ENCODE results near the gene SLC22A4.
A peak's percentile ranks its signal among the peaks of the same experiment; 100 is the strongest.

Gene SLC22A4

DNA sequence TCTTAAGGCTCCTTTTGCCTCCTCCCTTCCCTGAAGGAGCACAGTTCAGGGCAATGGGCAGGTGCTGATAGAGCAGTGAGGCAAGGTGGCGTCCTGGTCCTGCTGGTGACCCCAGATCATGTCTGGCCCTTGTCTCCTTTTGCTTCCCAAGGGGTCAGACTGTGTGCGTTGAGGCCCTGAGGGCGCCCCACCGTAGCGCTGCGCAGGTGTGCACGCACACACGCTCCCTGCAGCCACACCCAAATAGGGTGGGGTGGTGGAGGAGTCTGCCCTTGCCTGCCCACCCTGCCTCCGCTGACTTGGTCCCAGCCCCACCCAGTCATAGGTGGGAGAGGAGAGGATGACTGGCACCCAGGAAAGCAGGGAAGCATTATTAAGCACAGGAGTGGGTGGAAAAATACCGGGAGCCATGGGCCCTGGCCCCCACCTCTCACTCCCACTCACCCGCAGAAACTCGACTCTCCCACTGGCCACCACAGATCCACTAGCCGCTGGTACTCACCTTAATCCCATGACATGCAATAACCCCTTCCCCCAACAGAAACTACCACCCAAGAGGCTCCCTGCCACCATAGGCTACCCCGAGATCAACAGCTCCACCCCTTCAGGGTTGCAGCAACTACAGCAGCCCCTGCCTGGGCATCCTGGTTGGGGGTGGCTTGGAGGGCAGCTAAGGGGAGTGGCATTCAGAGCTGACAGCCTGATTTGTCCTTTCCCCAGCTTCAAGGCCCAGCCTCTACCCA, 20.0 kb upstream of the SLC22A4 start:
- DNase-seq (ENCODE audit: low read depth in 2 of 3, low spot score in 1 of 3) = no peak

GRCh38 chr5:132275367-132276220, 18.6 kb upstream of the SLC22A4 start:
- no peak for DNase-seq (ENCODE audit: low read depth in 2 of 3, low spot score in 1 of 3)

DNA sequence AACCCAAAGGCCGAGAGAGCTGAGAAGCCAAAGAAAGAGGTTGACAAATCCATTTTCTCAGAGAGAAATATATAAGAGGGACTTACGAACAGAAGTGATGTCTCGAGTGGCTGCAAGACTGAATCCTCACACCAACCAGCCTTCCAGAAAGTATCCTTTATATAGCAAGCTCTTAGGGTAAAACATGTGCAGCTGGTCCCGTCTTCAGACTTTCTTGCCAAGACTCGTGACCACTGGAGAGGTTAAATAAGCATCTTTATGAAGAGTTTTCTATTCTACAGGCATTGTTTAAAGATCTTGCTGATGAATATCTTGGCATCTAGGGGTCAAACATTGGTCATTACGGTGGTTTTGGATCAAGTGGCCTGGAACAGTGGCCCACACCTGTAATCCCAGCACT, 16.9 kb upstream of the SLC22A4 start:
- no peak for DNase-seq (ENCODE audit: low read depth in 2 of 3, low spot score in 1 of 3)

GRCh38 chr5:132277971-132278853, 16.0 kb upstream of the SLC22A4 start:
- no peak for DNase-seq (ENCODE audit: low read depth in 2 of 3, low spot score in 1 of 3)

GRCh38 chr5:132279801-132280200, 14.4 kb upstream of the SLC22A4 start:
- no peak for DNase-seq (ENCODE audit: low read depth in 2 of 3, low spot score in 1 of 3)

GRCh38 chr5:132280371-132281240, 13.6 kb upstream of the SLC22A4 start:
- no peak for DNase-seq (ENCODE audit: low read depth in 2 of 3, low spot score in 1 of 3)

- DNase-seq (ENCODE audit: low read depth in 2 of 3, low spot score in 1 of 3) = no peak
Measured at GRCh38 chr5:132281856-132282614, 12.2 kb upstream of the SLC22A4 start.

DNA sequence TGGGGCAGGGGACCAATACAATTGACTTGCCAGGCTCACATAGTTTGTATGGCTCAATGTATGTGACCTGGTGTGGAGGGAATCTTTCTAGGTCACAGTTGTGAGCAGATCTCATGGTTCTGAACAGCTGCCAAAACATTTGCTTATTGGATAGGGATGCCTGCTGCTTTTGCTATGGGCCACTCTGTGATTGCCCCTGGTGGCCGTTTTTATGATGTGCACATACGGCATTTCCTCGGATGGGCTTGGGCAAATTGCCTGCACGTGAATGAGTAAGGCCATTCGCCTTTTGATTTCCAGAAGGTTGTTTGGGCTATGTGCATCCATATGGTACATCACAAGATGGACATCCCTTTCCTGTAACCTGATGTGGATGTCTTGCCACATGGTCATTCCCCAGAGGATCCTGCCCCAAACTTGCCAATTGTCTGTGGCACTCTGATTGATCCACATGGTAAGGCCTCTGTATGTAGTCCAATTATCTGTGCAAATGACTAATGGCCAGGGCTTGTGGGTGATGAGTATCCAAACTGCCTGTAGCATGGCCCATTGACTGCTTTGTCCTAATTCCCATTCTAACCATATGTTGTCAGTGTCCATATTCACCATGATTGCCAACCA, 10.7 kb upstream of the SLC22A4 start:
- no peak for DNase-seq (ENCODE audit: low read depth in 2 of 3, low spot score in 1 of 3)

GRCh38 chr5:132289097-132289496, 5.1 kb upstream of the SLC22A4 start:
- no peak for DNase-seq (ENCODE audit: low read depth in 2 of 3, low spot score in 1 of 3)

- DNase-seq (ENCODE audit: low read depth in 2 of 3, low spot score in 1 of 3) = no peak
Measured at GRCh38 chr5:132291026-132291425, 3.2 kb upstream of the SLC22A4 start.

DNA sequence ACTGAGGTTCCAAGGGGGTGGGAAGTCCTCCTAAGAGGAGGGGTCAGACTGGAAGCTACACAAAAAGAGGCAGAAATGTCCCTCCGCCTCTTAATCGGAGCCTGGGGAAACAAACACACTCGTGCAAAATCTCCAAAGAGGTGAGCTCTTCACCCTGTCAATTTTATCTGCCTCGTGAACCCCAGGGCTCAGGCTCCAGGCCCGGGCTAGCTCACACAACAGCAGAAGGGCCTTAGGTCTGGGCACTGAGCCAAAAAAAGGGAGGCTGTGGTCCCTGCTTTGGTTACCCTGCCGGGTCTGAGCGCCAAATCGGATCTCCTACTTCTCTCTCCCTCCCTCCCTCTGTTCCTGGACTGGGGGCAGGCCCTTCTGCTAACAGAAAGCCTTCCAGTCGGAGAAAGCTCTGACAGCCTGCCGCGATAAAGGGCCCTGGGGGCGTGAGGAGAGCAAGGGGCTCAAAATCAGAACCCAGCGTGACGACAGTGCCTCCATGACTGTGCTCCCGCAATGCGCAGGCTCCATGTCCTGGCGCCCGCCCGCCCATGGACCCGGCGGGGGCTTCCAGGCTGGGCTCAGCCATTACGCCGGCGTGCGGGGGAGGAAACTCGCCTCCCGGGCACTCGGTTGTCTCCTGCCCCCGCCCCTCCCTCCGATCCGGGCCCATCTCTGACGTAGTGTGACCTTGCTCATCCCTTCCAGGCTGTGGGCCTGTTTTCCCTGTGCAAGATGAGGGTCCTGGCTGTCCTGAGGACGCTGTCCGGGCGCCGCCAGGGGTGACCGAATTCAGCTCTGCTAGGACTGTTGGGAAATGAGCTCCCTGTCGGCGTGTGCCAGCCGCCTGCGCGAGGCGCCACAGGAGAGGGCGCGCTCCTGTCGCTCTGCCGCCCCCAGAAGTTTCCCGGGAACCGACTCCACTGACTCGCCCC, 865 bp upstream of the SLC22A4 start:
- DNase-seq (ENCODE audit: low read depth in 2 of 3, low spot score in 1 of 3) = peak; percentile 63 to 75 (median 70)

- peak; percentile 67 to 73 (median 71) for DNase-seq (ENCODE audit: low read depth in 2 of 3, low spot score in 1 of 3)
Measured at GRCh38 chr5:132294728-132295504, 722 bp downstream of the SLC22A4 start.

GRCh38 chr5:132295505-132296411, 1.6 kb downstream of the SLC22A4 start:
- DNase-seq (ENCODE audit: low read depth in 2 of 3, low spot score in 1 of 3) = no peak

DNA sequence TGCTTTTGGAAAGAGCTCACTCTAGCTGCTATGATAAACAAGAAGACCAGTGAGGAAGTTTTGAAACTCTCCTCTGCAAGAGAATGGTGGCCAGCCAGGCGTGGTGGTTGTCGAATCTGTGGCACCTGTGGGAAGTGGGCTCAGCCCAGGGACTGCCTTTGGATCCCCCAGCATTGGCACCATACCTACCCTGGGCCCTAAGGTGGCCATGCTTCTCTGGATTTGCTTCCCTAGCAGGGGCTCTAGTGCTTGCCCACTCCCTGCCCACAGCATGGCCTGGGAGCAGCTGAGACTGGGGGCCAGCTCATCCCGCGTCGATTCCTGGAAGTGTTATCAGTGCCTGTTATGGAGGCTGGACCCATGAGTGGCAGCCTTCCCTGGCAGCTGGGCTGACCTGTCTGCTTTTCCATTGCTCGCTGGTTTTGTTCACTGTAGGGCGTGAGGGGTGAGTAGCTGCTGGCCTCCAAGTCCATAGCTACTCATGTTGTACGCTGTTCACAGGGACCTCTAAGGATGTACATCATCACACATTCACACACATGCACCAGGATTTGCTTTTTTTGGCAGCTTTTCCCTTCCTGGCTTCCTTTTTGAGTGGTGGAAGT, 2.3 kb downstream of the SLC22A4 start:
- DNase-seq (ENCODE audit: low read depth in 2 of 3, low spot score in 1 of 3) = no peak

- no peak for DNase-seq (ENCODE audit: low read depth in 2 of 3, low spot score in 1 of 3)
Measured at GRCh38 chr5:132297211-132297940, 3.2 kb downstream of the SLC22A4 start.
